Psoas muscle (tissue), 8 donors: Measurements from ENCODE around the gene RYR2. TPM values are rescaled to one million over a fixed set of nuclear protein-coding genes. Genes with fewer than 3 reads are reported as not detected.

Experiments
- ATAC-seq, 4 donors: fragments of 200-7000 bp; cut with Tn5 transposase; one replicate each; pipeline ENCODE4 v1.9.1; 2020; ENCODE audit warnings: moderate library complexity in 3 of 4, mild to moderate bottlenecking in 2 of 4
- DNase-seq, 2 donors: peaks; one replicate each; pipeline ENCODE4 v3.0.0-alpha.2; 2020
- H3K27ac ChIP-seq: fragments of 200-600 bp; one replicate; pipeline ENCODE4 v1.8.0; 2022
- H3K27me3 ChIP-seq, 3 donors: fragments of 200-600 bp in 1 of 3; one replicate each; pipeline versions ENCODE4 v1.6.1 to v1.8.0; 2013 to 2022; ENCODE audit warnings: low read length in 2 of 3, mild to moderate bottlenecking in 2 of 3, moderate library complexity in 1 of 3; ENCODE audit not compliant: insufficient read depth in 3 of 3
- H3K36me3 ChIP-seq, 2 donors: fragments of 200-600 bp in 1 of 2; one replicate each; pipeline versions ENCODE4 v1.6.1 to v1.8.0; 2013 to 2022; ENCODE audit warnings: low read depth in 1 of 2, mild to moderate bottlenecking in 1 of 2, moderate library complexity in 1 of 2; ENCODE audit not compliant: insufficient read depth in 1 of 2
- H3K4me1 ChIP-seq: fragments of 200-600 bp; one replicate; pipeline ENCODE4 v1.8.0; 2022
- H3K4me3 ChIP-seq: fragments of 200-600 bp; one replicate; pipeline ENCODE4 v1.8.0; 2022; ENCODE audit warnings: mild to moderate bottlenecking
- H3K9me3 ChIP-seq: fragments of 200-600 bp; one replicate; pipeline ENCODE4 v1.8.0; 2022
- WGBS, 3 donors: extraction: QIAGEN DNeasy Blood & Tissue Kit; methylation state at CpG; one replicate each; pipeline versions ENCODE4 v1.1.6 to v1.1.7; 2013; 5-methylcytosine and 5-hydroxymethylcytosine counted together
- intact Hi-C, 2 donors: fragments of 100-400 bp; cut with DNase I; formaldehyde crosslinking; loops; one replicate each; pipeline versions ENCODE4 v1.11.0 to v1.14.2; 2022
- polyA plus RNA-seq, 3 donors: library from polyadenylated mRNA; stranded (reverse); fragments of 200-250 nt; gene quantifications; one replicate each; pipeline ENCODE4 v1.2.3, GENCODE V29; 2013
- total RNA-seq, 4 donors: library from RNA; stranded (reverse); fragmentation: NEBNext Ultra II Directional in 2 of 4; extraction: Animal tissue kit (Norgen Biotek cat#: 25700) in 2 of 4; gene quantifications; one replicate each; pipeline versions ENCODE4 v1.2.1 to v1.2.4, GENCODE V29; 2021 to 2023
- TF ChIP-seq, protein P1 (sequence below): fragments of 200-600 bp; IDR thresholded peaks from one replicate; pipeline ENCODE4 v1.8.0; 2022; ENCODE audit warnings: antibody characterized with exemption
- donor health status: healthy with polysubstance abuse.
- donor health status: DM: no; HTN: no; CAD: no; lungs with moderate emphysema.
- donor health status: Bipolar disorder and iron deficiency.
- donor health status: healthy.
- donor health status: DM: yes; HTN: yes; CAD: no.
- donor health status: DM: no; HTN: no; CAD: no.
- donor health status: DM: no; HTN: no; CAD: no.
- donor health status: DM: yes; HTN: yes; CAD: no.

The RYR2 gene
- total and polyA plus RNA-seq, 7 donors = 0.06 to 0.48 (median 0.25) TPM

DNA sequence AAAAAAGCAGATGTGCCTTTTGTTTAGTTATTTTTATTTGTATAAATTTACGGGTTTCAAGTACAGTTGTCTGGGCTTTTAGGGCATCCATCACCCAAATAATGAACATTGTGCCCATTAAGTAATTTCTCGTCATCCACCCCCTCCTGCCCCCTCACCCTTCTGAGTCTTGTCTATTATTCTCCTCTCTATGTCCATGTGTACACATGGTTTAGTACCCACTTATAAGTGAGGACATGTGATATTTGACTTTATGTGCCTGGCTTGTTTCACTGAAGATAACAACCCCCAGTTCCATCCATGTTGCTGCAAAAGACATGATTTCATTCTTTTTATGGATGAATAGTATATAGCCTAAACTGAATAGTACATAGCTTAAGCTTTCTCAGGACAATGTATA is 659.5 kb downstream of the RYR2 start:
- H3K4me3 ChIP-seq = no peak overlapping the region
- no peak overlapping the region for H3K27ac ChIP-seq
- H3K36me3 ChIP-seq = no peaks in the 10 kb centered on the region
- 86 to 93% (median 91%) methylated on average over 2 of the region's 2 CpGs for WGBS, 3 donors
- ATAC-seq = no peak
- intact Hi-C loops = no loop called here
- DNase-seq = no peak
- TF ChIP-seq, protein P1, sequence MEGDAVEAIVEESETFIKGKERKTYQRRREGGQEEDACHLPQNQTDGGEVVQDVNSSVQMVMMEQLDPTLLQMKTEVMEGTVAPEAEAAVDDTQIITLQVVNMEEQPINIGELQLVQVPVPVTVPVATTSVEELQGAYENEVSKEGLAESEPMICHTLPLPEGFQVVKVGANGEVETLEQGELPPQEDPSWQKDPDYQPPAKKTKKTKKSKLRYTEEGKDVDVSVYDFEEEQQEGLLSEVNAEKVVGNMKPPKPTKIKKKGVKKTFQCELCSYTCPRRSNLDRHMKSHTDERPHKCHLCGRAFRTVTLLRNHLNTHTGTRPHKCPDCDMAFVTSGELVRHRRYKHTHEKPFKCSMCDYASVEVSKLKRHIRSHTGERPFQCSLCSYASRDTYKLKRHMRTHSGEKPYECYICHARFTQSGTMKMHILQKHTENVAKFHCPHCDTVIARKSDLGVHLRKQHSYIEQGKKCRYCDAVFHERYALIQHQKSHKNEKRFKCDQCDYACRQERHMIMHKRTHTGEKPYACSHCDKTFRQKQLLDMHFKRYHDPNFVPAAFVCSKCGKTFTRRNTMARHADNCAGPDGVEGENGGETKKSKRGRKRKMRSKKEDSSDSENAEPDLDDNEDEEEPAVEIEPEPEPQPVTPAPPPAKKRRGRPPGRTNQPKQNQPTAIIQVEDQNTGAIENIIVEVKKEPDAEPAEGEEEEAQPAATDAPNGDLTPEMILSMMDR = no peak
- no peaks in the 10 kb centered on the region for H3K9me3 ChIP-seq
- no peaks in the 10 kb centered on the region for H3K27me3 ChIP-seq
- H3K4me1 ChIP-seq = no peaks in the 10 kb centered on the region

GRCh38 chr1:237702161-237702560 is 660.2 kb downstream of the RYR2 start:
- ATAC-seq = no peak
- H3K4me1 ChIP-seq = no peaks in the 10 kb centered on the region
- intact Hi-C loops = no loop called here
- H3K27ac ChIP-seq = no peak overlapping the region
- WGBS, 3 donors = 74 to 78% (median 75%) methylated on average over 2 of the region's 2 CpGs
- no peaks in the 10 kb centered on the region for H3K9me3 ChIP-seq
- no peaks in the 10 kb centered on the region for H3K36me3 ChIP-seq
- TF ChIP-seq, protein P1 = no peak
- H3K4me3 ChIP-seq = no peak overlapping the region
- no peak for DNase-seq
- H3K27me3 ChIP-seq = no peaks in the 10 kb centered on the region

DNA sequence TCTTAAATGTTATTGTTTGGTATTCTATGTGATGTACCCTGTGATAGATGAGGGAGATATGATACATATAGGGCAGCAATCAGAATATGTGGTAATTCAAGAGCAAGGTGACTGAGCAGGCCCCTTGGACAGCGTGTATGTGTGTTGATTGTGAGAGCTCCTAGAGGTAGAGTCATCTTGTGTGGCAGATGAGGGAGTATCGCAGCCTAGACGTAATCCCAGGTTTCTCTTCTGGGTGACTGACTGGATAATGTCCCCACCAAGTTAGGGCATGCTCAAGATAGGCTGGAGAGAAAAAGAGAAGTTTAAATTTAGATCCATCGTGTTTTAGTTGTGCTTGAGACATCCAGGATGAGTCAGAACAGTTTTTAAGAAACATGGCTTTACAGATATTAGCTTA is 663.5 kb downstream of the RYR2 start:
- Histone ChIP-seq H3K36me3 (no peaks in the 10 kb centered on the region), H3K27me3 (no peaks in the 10 kb centered on the region), H3K27ac (no peak overlapping the region), H3K9me3 (no peaks in the 10 kb centered on the region), H3K4me3 (no peak overlapping the region), H3K4me1 (no peaks in the 10 kb centered on the region)
- TF ChIP-seq, protein P1 = no peak
- 85 to 86% (median 85%) methylated on average over 4 of the region's 4 CpGs for WGBS, 3 donors
- DNase-seq = no peak
- no peak for ATAC-seq
- intact Hi-C loops = no loop called here

GRCh38 chr1:237709355-237709754 is 667.4 kb downstream of the RYR2 start:
- H3K4me1 ChIP-seq = no peaks in the 10 kb centered on the region
- no peaks in the 10 kb centered on the region for H3K36me3 ChIP-seq
- no peaks in the 10 kb centered on the region for H3K27me3 ChIP-seq

DNA sequence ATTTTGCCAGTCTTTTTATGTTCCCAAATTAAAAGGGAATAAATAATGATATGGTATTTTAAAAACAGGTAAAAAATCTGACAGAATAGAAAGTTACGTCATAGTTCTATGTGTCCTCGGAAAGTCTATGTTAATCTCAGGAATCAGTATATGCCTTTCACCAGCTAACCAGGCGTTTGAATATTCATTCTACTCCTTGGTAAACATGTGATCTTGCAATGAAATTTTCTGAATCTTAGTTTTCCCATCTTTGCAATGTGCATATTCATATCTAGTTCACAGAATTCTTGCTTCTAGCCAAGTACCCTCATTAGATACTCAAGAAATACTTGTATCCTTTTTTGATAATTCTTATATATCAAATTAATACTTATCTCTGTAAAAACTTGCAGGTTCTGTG is 669.3 kb downstream of the RYR2 start:
- 84 to 88% (median 85%) methylated on average over 3 of the region's 3 CpGs for WGBS, 3 donors
- intact Hi-C loops = no loop called here
- no peaks in the 10 kb centered on the region for H3K9me3 ChIP-seq
- H3K4me1 ChIP-seq = no peaks in the 10 kb centered on the region
- H3K36me3 ChIP-seq = no peaks in the 10 kb centered on the region
- H3K4me3 ChIP-seq = no peak overlapping the region
- no peak for ATAC-seq
- TF ChIP-seq, protein P1 = no peak
- no peak for DNase-seq
- no peaks in the 10 kb centered on the region for H3K27me3 ChIP-seq
- H3K27ac ChIP-seq = no peak overlapping the region

More at GRCh38 chr1:237709355-237709754, 667.4 kb downstream of the RYR2 start:
- intact Hi-C loops = no loop called here
- Histone ChIP-seq H3K27ac (no peak overlapping the region), H3K9me3 (no peaks in the 10 kb centered on the region), H3K4me3 (no peak overlapping the region)
- WGBS, 3 donors = 81 to 92% (median 82%) methylated on average over 3 of the region's 3 CpGs
- ATAC-seq (no peak), DNase-seq (no peak)
- TF ChIP-seq, protein P1 = no peak
